ENCODE results near the gene SNX22. TPM values are rescaled to one million over a fixed set of nuclear protein-coding genes. Genes with fewer than 3 reads are reported as not detected.

SNX22 gene
- total RNA-seq, 2 donors from 2014 or later: 0.60 to 0.74 TPM

DNA sequence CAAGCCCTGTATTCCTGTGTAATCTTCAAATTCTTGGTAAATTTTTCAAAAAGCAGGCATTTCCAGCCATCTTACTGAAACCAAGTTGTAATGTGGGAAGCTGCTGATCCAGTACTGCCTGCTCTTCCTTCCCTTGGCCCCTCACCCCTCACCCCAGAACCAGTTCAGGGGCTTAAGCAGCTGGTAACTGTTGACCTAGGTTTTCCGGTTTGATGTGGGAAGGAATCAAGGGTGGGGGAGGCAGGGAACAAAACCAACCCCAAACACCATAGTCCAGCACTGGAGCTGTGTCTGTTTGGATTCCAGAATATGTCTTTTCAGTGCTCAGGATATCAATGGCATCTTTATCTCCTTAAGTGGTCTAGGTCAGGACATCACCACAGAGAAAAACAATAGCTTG is 29.1 kb upstream of the SNX22 start:
- no peak for ATAC-seq (replicated peaks in 1 of 2)
- Mint-ChIP-seq H3K9me3 (no peaks in the 10 kb centered on the region), H3K27me3 (ENCODE audit: low read depth) (no peaks in the 10 kb centered on the region), H3K27ac (no peak overlapping the region), H3K36me3 (ENCODE audit: insufficient read depth in 2 of 2) (peaks cover 2 to 12% of the 10 kb centered on the region in 2 donors), H3K4me3 (no peak overlapping the region), H3K4me1 (ENCODE audit: low read depth) (no peaks in the 10 kb centered on the region)
- DNase-seq: no peak

DNA sequence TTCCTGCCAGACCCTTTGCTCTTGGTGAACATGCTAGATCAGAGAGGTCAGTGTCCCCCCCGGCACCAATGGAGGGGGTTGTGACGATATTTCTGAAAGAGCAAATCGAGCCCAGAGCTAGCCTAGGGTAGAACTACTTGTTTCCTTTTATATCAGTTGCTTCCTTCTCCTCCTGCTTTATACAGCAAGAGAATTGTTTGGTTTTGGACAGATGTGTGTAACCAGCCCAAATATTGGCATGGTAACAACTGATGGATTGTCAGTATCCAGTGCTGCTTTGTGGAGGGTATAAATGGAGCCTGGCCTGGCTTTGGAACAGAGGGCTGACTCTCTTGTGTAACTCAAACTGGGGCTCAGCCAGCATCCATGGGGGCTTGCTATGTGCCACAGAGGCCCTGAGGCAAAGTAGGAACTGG is 28.6 kb upstream of the SNX22 start:
- Mint-ChIP-seq H3K4me3 (no peak overlapping the region), H3K36me3 (ENCODE audit: insufficient read depth in 2 of 2) (peaks cover 5 to 17% of the 10 kb centered on the region in 2 donors), H3K27me3 (ENCODE audit: low read depth) (no peaks in the 10 kb centered on the region), H3K27ac (no peak overlapping the region), H3K4me1 (ENCODE audit: low read depth) (no peaks in the 10 kb centered on the region), H3K9me3 (no peaks in the 10 kb centered on the region)
- ATAC-seq (replicated peaks in 1 of 2) (no peak), DNase-seq (no peak)

DNA sequence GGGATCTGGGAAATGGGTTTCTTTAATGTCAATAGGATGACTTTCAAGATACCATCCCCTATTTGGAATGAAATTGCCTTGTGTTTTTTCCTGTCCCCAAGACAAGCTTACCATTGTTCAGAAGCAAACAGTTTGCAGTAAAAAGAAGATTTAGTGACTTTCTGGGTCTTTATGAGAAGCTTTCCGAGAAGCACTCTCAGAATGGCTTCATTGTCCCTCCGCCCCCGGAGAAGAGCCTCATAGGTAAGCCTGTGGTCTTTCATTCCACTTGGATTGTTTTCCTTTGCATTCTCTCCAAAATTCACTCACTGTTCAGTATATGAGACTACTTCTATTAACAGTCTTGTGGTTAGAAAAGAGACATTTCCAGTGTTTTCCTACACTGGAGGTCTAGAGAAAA is 25.6 kb upstream of the SNX22 start:
- no peaks in the 10 kb centered on the region for H3K9me3 Mint-ChIP-seq
- H3K27ac Mint-ChIP-seq: peak overlapping the region; percentile 42
- DNase-seq (no peak), ATAC-seq (replicated peaks in 1 of 2) (no peak)
- peaks cover 6 to 17% of the 10 kb centered on the region in 2 donors for H3K36me3 Mint-ChIP-seq (ENCODE audit: insufficient read depth in 2 of 2)
- H3K4me1 Mint-ChIP-seq (ENCODE audit: low read depth): no peaks in the 10 kb centered on the region
- no peak overlapping the region for H3K4me3 Mint-ChIP-seq
- no peaks in the 10 kb centered on the region for H3K27me3 Mint-ChIP-seq (ENCODE audit: low read depth)

DNA sequence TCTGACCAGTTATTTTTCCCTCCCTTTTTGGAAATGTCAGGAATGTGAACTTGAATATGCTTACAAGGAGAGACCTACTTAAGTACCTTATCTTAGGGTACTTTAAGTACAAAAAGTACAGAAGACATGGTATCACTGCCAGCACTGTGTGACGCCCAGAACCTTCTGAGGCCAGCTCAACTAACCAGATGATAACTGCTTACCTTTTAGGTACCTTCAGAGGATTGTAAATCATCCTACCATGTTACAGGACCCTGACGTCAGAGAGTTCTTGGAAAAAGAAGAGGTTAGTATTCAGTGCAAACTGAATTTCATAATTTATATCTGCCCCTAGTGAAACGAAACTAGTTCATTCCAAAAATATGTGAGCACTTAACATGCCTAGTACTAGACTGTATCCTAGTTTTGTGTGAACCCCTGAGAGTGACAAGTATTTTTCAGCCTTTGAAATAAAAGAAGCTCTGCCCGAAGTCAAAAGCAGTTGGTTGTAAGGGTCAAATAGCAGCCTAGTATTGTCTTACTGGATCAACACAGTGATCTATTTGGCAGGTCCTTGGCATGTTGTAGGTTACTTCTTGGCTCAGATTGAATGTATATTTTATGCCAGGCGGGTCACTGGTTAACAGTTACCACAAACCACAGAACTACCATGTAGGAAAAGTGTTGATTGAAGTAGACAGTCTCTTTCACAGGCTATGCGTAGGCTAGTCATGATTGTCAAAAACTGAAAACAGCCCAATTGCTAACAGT is 23.8 kb upstream of the SNX22 start:
- H3K4me3 Mint-ChIP-seq: no peak overlapping the region
- no peak for DNase-seq
- no peaks in the 10 kb centered on the region for H3K27me3 Mint-ChIP-seq (ENCODE audit: low read depth)
- peak overlapping the region; percentile 46 for H3K27ac Mint-ChIP-seq
- H3K36me3 Mint-ChIP-seq (ENCODE audit: insufficient read depth in 2 of 2): peaks cover 8 to 22% of the 10 kb centered on the region in 2 donors
- ATAC-seq (replicated peaks in 1 of 2): no peak
- H3K9me3 Mint-ChIP-seq: no peaks in the 10 kb centered on the region
- no peaks in the 10 kb centered on the region for H3K4me1 Mint-ChIP-seq (ENCODE audit: low read depth)

DNA sequence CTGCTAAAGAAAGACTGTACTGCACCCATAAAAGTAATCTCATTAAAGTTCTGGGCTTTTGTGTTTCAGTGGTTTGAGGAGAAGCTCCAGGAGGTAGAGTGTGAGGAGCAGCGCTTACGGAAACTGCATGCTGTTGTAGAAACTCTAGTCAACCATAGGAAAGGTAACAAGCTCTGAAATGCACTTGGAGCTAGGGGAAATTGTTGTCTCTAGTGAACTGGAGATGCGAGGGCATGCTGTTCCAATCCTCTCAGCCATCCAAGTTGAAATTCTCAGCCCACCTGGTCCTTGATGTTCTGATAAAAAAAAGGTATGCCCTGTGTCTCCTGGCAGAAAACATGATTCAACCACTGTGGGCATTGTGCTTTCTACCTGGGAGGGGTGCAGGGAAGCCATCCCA is 21.4 kb upstream of the SNX22 start:
- Mint-ChIP-seq H3K4me1 (ENCODE audit: low read depth) (no peaks in the 10 kb centered on the region), H3K27ac (no peak overlapping the region), H3K27me3 (ENCODE audit: low read depth) (no peaks in the 10 kb centered on the region), H3K36me3 (ENCODE audit: insufficient read depth in 2 of 2) (peaks cover 8 to 21% of the 10 kb centered on the region in 2 donors), H3K9me3 (no peaks in the 10 kb centered on the region), H3K4me3 (no peak overlapping the region)
- ATAC-seq (replicated peaks in 1 of 2): no peak
- DNase-seq: no peak

DNA sequence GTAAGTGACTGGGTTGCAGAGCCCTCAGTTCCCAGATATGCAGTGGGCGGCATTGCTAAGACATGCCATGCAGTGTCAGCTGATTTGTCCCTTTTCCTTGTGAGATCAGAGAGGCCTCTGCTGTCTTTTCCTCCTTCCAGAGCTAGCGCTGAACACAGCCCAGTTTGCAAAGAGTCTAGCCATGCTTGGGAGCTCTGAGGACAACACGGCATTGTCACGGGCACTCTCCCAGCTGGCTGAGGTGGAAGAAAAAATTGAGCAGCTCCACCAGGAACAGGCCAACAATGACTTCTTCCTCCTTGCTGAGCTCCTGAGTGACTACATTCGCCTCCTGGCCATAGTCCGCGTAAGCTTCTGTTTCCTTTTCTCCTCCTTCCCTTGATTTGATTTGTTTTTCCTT is 20.0 kb upstream of the SNX22 start:
- no peak for ATAC-seq (replicated peaks in 1 of 2)
- peaks cover 8 to 19% of the 10 kb centered on the region in 2 donors for H3K36me3 Mint-ChIP-seq (ENCODE audit: insufficient read depth in 2 of 2)
- no peaks in the 10 kb centered on the region for H3K27me3 Mint-ChIP-seq (ENCODE audit: low read depth)
- H3K27ac Mint-ChIP-seq: no peak overlapping the region
- no peaks in the 10 kb centered on the region for H3K4me1 Mint-ChIP-seq (ENCODE audit: low read depth)
- DNase-seq: no peak
- H3K9me3 Mint-ChIP-seq: no peaks in the 10 kb centered on the region
- H3K4me3 Mint-ChIP-seq: no peak overlapping the region

DNA sequence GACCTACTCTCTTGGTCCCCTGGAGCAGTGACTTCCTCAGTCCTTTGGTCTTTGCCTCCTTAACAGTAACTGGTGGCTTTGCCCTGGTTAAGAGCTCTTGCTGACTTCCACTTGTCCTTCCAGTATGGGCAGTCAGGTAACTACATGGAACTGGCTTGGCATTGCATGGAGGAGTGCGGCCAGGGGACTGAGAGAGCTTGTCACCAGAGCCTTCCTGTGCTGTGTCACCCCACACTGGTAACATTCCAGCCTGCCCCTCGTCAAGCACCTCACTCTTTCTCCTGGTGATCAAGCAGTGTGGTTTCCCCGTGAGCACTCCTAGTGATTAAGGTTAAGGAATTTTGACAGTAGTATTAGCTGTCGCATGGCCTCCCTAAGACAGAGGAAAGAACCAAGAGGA is 19.3 kb upstream of the SNX22 start:
- peaks cover 8 to 19% of the 10 kb centered on the region in 2 donors for H3K36me3 Mint-ChIP-seq (ENCODE audit: insufficient read depth in 2 of 2)
- ATAC-seq (replicated peaks in 1 of 2): no peak
- no peaks in the 10 kb centered on the region for H3K9me3 Mint-ChIP-seq
- H3K4me1 Mint-ChIP-seq (ENCODE audit: low read depth): no peaks in the 10 kb centered on the region
- H3K27me3 Mint-ChIP-seq (ENCODE audit: low read depth): no peaks in the 10 kb centered on the region
- H3K27ac Mint-ChIP-seq: no peak overlapping the region
- DNase-seq: no peak
- H3K4me3 Mint-ChIP-seq: no peak overlapping the region

DNA sequence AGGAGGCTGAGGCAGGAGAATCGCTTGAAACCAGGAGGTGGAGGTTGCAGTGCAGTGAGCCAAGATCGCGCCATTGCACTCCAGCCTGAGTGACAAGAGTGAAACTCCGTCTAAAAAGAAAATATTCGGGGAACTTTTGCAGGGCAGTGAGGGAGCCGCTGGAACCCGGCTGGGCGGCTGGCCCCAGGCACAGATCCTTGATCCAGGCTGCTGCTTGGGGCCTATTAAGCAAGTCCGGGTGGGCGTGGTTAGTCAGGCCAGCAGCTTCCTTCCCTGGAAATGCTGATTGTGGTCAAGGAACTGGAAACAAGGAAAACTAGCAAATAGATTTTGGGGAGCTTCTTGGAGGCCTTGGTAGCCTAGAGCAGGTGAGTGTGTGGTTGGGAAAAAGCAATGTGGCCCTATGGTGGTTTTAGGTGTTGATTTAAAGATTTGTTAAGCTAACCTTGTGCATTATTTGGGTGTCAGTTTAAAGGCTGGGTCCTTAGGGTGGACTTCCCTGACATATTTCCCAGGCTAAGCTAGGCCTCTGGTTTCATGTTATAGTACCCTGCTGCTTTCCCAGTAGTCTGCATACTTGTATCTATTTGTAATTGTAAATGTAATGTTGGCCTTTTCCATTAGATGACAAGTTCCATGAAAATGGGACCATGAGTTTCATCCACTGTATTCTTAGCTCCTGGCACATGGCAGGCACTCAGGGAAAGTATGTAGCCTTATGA is 17.7 kb upstream of the SNX22 start:
- Mint-ChIP-seq H3K36me3 (ENCODE audit: insufficient read depth in 2 of 2) (peaks cover 5 to 12% of the 10 kb centered on the region in 2 donors), H3K27ac (no peak overlapping the region), H3K4me1 (ENCODE audit: low read depth) (no peaks in the 10 kb centered on the region), H3K4me3 (no peak overlapping the region), H3K9me3 (no peaks in the 10 kb centered on the region), H3K27me3 (ENCODE audit: low read depth) (no peaks in the 10 kb centered on the region)
- DNase-seq: no peak
- no peak for ATAC-seq (replicated peaks in 1 of 2)

DNA sequence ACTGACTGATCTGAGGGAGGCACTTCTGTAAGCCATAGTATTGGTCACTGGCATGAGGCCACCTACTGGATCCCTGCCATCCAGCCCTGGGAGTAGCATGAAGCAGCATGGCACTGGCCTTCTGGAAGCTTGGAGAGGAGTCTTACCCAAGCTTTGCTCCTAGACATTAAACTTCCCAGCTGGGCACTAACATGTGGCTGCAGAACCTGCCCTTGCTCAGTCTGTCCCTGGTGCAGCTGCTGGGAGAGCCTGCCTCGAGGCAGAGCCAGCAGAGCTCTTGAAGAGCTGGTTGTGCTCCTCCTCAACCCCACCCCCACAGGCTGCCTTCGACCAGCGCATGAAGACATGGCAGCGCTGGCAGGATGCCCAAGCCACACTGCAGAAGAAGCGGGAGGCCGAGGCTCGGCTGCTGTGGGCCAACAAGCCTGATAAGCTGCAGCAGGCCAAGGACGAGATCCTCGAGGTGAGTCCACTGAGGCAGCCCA is 17.1 kb upstream of the SNX22 start:
- no peak overlapping the region for H3K27ac Mint-ChIP-seq
- peaks cover 5 to 12% of the 10 kb centered on the region in 2 donors for H3K36me3 Mint-ChIP-seq (ENCODE audit: insufficient read depth in 2 of 2)

DNA sequence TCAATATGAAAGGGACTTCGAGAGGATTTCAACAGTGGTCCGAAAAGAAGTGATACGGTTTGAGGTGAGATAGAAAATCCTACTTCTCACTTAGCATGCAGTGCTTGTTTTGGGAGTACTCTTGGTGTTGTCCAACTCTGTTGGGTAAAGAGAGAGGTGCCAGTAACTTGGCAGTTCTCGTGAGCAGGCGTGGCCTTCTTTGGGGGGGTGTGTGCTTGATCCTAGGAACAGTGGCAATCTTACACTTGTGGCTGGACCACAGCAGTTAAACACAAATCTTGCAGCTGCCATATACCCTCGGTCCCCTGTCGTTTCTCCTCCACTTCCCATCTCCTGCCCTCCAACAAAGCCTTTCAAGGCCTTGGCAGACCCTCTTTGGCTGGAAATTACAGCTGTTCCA is 15.2 kb upstream of the SNX22 start:
- no peaks in the 10 kb centered on the region for H3K4me1 Mint-ChIP-seq (ENCODE audit: low read depth)
- ATAC-seq (replicated peaks in 1 of 2) (no peak), DNase-seq (no peak)
- no peak overlapping the region for H3K4me3 Mint-ChIP-seq
- H3K36me3 Mint-ChIP-seq (ENCODE audit: insufficient read depth in 2 of 2): peaks cover 2 to 8% of the 10 kb centered on the region in 2 donors
- H3K9me3 Mint-ChIP-seq: no peaks in the 10 kb centered on the region
- no peak overlapping the region for H3K27ac Mint-ChIP-seq
- H3K27me3 Mint-ChIP-seq (ENCODE audit: low read depth): no peaks in the 10 kb centered on the region

More for the DNA sequence above, 17.1 kb upstream of the SNX22 start:
- Mint-ChIP-seq H3K27me3 (ENCODE audit: low read depth) (no peaks in the 10 kb centered on the region), H3K9me3 (no peaks in the 10 kb centered on the region), H3K4me1 (ENCODE audit: low read depth) (no peaks in the 10 kb centered on the region), H3K4me3 (no peak overlapping the region)
- no peak for ATAC-seq (replicated peaks in 1 of 2)
- no peak for DNase-seq

DNA sequence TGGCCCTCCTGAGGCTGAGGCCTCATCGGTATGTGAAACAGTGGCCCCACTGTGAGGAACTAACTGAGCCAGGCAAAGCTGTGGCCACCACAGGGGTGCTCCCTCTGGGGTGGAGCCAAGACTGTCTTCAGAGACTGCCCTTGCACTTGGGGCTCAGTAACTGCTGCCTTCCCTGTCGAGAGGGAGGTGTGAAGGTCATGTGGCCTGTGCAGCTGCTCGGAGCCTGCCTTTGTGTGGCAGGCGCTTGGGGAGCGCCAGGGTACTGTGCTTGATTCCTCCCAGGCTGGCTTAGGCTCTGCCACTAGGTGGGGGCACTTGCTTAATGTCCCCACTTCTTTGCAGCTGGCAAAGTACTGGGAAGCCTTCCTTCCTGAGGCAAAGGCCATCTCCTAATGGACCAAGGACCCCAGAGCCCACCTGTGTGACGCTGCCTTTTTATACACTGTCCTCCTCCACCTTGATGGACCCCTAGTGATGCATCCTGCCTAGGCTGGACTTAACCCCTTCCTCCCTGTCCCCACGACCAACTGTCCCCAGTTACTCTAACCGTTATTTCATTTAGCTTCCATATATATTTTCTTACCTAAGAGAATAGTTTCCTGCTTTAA is 14.2 kb upstream of the SNX22 start:
- DNase-seq: no peak
- no peaks in the 10 kb centered on the region for H3K9me3 Mint-ChIP-seq
- H3K4me1 Mint-ChIP-seq (ENCODE audit: low read depth): no peaks in the 10 kb centered on the region
- peaks cover 1 to 4% of the 10 kb centered on the region in 2 donors for H3K36me3 Mint-ChIP-seq (ENCODE audit: insufficient read depth in 2 of 2)
- ATAC-seq (replicated peaks in 1 of 2): no peak
- no peak overlapping the region for H3K4me3 Mint-ChIP-seq
- no peak overlapping the region for H3K27ac Mint-ChIP-seq
- H3K27me3 Mint-ChIP-seq (ENCODE audit: low read depth): no peaks in the 10 kb centered on the region

DNA sequence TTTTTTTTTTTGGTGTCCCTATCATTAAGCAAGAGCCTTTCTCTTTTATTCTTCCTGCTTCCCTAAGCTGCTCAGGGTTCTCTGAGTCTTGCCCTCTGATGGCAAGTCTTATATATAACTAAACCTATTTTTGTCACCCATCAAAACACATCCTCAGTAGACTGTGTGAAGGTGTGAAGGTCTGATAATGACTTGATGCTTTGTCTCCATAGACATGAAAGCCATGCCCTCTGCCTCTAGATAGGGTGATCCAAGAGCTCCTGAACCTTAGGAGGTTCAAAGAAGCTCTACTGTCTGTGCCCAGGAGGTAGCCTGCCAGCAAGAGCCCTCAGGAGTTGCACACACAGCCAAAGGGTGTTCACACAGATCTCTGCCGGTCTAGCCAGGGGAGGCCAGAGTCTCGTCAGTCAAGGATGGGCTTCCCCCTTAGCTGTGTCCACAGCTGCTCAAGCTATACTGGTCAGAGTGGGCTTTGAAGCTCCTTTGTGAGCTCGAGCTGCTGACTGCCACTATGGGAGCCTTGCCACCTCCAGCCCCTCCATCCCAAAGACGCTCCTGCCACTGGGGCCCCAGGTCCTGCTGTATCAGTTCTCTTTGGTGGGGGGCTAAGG is 13.1 kb upstream of the SNX22 start:
- no peaks in the 10 kb centered on the region for H3K27me3 Mint-ChIP-seq (ENCODE audit: low read depth)
- ATAC-seq (replicated peaks in 1 of 2): no peak

More for the DNA sequence above, 13.1 kb upstream of the SNX22 start:
- DNase-seq: no peak
- Mint-ChIP-seq H3K9me3 (no peaks in the 10 kb centered on the region), H3K4me3 (no peak overlapping the region), H3K27ac (peak overlapping the region; percentile 54), H3K36me3 (ENCODE audit: insufficient read depth in 2 of 2) (peaks cover 0 to 1% of the 10 kb centered on the region in 2 donors), H3K4me1 (ENCODE audit: low read depth) (no peaks in the 10 kb centered on the region)
